CD4-positive, CD25-positive, alpha-beta regulatory T cell (primary cell): ENCODE data around the gene ACSF2. TPM values are rescaled to one million over a fixed set of nuclear protein-coding genes. Genes with fewer than 3 reads are reported as not detected.

Experiments used
- ATAC-seq, 2 donors: fragments of 150-1000 bp; cut with Tn5 transposase; one replicate each; pipeline ENCODE4 v1.10.0; 2021; ENCODE audit warnings: low read depth in 2 of 2, moderate number of reproducible peaks in 2 of 2, moderate library complexity in 1 of 2
- DNase-seq, 3 donors: peaks; one replicate each; pipeline versions ENCODE4 v3.0.0 to v3.0.0-alpha.2; 2012 to 2022; ENCODE audit warnings: mixed read lengths in 1 of 3
- H3K27ac ChIP-seq: one replicate; pipeline ENCODE4 v1.7.0; 2013; ENCODE audit warnings: mild to moderate bottlenecking, low read length; ENCODE audit not compliant: insufficient read depth, poor library complexity, severe bottlenecking
- H3K27me3 ChIP-seq: one replicate; pipeline ENCODE4 v1.7.0; 2013; ENCODE audit warnings: low read length; ENCODE audit not compliant: control insufficient read depth, insufficient read depth
- H3K36me3 ChIP-seq: one replicate; pipeline ENCODE4 v1.7.0; 2013; ENCODE audit warnings: mild to moderate bottlenecking, low read length, moderate library complexity; ENCODE audit not compliant: control insufficient read depth, insufficient read depth
- H3K4me1 ChIP-seq: 2 replicates; pipeline ENCODE4 v1.7.0; 2013; ENCODE audit warnings: mild to moderate bottlenecking, low read length; ENCODE audit not compliant: insufficient read depth, control insufficient read depth, poor library complexity, severe bottlenecking
- H3K4me3 ChIP-seq: one replicate; pipeline ENCODE4 v1.7.0; 2013; ENCODE audit warnings: low read depth, mild to moderate bottlenecking, low read length, moderate library complexity
- H3K9me3 ChIP-seq, 2 experiments: 1 replicate in 1 of 2; 2 replicates in 1 of 2; pipeline ENCODE4 v1.7.0; 2013; ENCODE audit warnings: low read length in 2 of 2, mild to moderate bottlenecking in 1 of 2, moderate library complexity in 1 of 2; ENCODE audit not compliant: control insufficient read depth in 2 of 2
- H3K27ac Mint-ChIP-seq, 3 donors: one replicate each; pipeline ENCODE4 v1.8.0; 2020 to 2022; ENCODE audit warnings: mild to moderate bottlenecking in 3 of 3, mixed read lengths in 3 of 3, moderate library complexity in 2 of 3
- H3K27me3 Mint-ChIP-seq: one replicate; pipeline ENCODE4 v1.8.0; 2022; ENCODE audit warnings: mild to moderate bottlenecking, mixed read lengths
- H3K36me3 Mint-ChIP-seq: one replicate; pipeline ENCODE4 v1.8.0; 2020; ENCODE audit warnings: mixed read lengths
- H3K4me1 Mint-ChIP-seq, 4 donors: one replicate each; pipeline ENCODE4 v1.8.0; 2020 to 2022; ENCODE audit warnings: mixed read lengths in 4 of 4, mild to moderate bottlenecking in 1 of 4
- H3K4me3 Mint-ChIP-seq, 4 donors: one replicate each; pipeline ENCODE4 v1.8.0; 2020 to 2022; ENCODE audit warnings: mild to moderate bottlenecking in 4 of 4, mixed read lengths in 4 of 4, moderate library complexity in 3 of 4
- H3K9me3 Mint-ChIP-seq, 7 donors: one replicate each; pipeline ENCODE4 v1.8.0; 2020 to 2022; ENCODE audit warnings: mixed read lengths in 7 of 7, mild to moderate bottlenecking in 3 of 7, moderate library complexity in 2 of 7
- polyA plus RNA-seq, 4 donors: library from polyadenylated mRNA; unstranded; fragments of 300-500 nt; fragmentation: Illumina TruSeq; gene quantifications; one replicate each; pipeline ENCODE4 v1.2.3, GENCODE V29; 2021
- total RNA-seq: library from RNA; stranded (reverse); gene quantifications from one replicate; pipeline ENCODE4 v1.2.3, GENCODE V29; 2022

Gene ACSF2
- total and polyA plus RNA-seq, 5 donors from 2014 or later: 2.7 to 22.2 (median 4.0) TPM

- Histone ChIP-seq H3K9me3 (no peaks in the 10 kb centered on the region), H3K27me3 (no peaks in the 10 kb centered on the region), H3K27ac (no peak overlapping the region), H3K4me3 (no peak overlapping the region), H3K36me3 (no peaks in the 10 kb centered on the region), H3K4me1 (peaks cover 14% of the 10 kb centered on the region)
- Mint-ChIP-seq H3K27me3 (peaks cover 12% of the 10 kb centered on the region), H3K4me1 (peaks cover 0 to 16% (median 2%) of the 10 kb centered on the region in 4 donors), H3K27ac (peak overlapping the region in 1 of 3 donors; percentile 69), H3K4me3 (no peak overlapping the region), H3K36me3 (peaks cover 5% of the 10 kb centered on the region), H3K9me3 (peaks cover 0 to 2% (median 0%) of the 10 kb centered on the region in 7 donors)
- DNase-seq: no peak
- ATAC-seq: no peak
Measured at GRCh38 chr17:50464736-50465135, 38.7 kb downstream of the ACSF2 start.

- H3K4me3 Mint-ChIP-seq: no peak overlapping the region
Measured at GRCh38 chr17:50465171-50465570, 39.2 kb downstream of the ACSF2 start.

GRCh38 chr17:50465635-50466034 is 39.6 kb downstream of the ACSF2 start:
- Histone ChIP-seq H3K27ac (no peak overlapping the region), H3K4me1 (peaks cover 14% of the 10 kb centered on the region), H3K36me3 (no peaks in the 10 kb centered on the region), H3K4me3 (no peak overlapping the region), H3K9me3 (no peaks in the 10 kb centered on the region), H3K27me3 (no peaks in the 10 kb centered on the region)
- ATAC-seq (no peak), DNase-seq (no peak)
- Mint-ChIP-seq H3K27me3 (peaks cover 12% of the 10 kb centered on the region), H3K4me1 (peaks cover 0 to 22% (median 2%) of the 10 kb centered on the region in 4 donors), H3K27ac (no peak overlapping the region), H3K4me3 (no peak overlapping the region), H3K9me3 (peaks cover 0 to 2% (median 0%) of the 10 kb centered on the region in 7 donors), H3K36me3 (peaks cover 5% of the 10 kb centered on the region)

More at GRCh38 chr17:50465171-50465570, 39.2 kb downstream of the ACSF2 start:
- Histone ChIP-seq H3K36me3 (no peaks in the 10 kb centered on the region), H3K9me3 (no peaks in the 10 kb centered on the region), H3K4me1 (peaks cover 14% of the 10 kb centered on the region), H3K4me3 (no peak overlapping the region), H3K27ac (no peak overlapping the region), H3K27me3 (no peaks in the 10 kb centered on the region)
- Mint-ChIP-seq H3K27me3 (peaks cover 12% of the 10 kb centered on the region), H3K4me1 (peaks cover 0 to 19% (median 2%) of the 10 kb centered on the region in 4 donors), H3K9me3 (peaks cover 0 to 2% (median 0%) of the 10 kb centered on the region in 7 donors), H3K27ac (peak overlapping the region in 1 of 3 donors; percentile 69), H3K36me3 (peaks cover 5% of the 10 kb centered on the region)
- DNase-seq: no peak
- ATAC-seq: no peak

- H3K4me1 ChIP-seq: peaks cover 14% of the 10 kb centered on the region
- Mint-ChIP-seq H3K36me3 (peaks cover 8% of the 10 kb centered on the region), H3K4me1 (peaks cover 0 to 22% (median 2%) of the 10 kb centered on the region in 4 donors), H3K27me3 (peaks cover 12% of the 10 kb centered on the region), H3K4me3 (no peak overlapping the region), H3K9me3 (peaks cover 0 to 2% (median 0%) of the 10 kb centered on the region in 7 donors), H3K27ac (no peak overlapping the region)
- H3K4me3 ChIP-seq: no peak overlapping the region
- no peak for ATAC-seq
- H3K27ac ChIP-seq: no peak overlapping the region
- H3K9me3 ChIP-seq: no peaks in the 10 kb centered on the region
- no peaks in the 10 kb centered on the region for H3K27me3 ChIP-seq
- H3K36me3 ChIP-seq: no peaks in the 10 kb centered on the region
- no peak for DNase-seq
Measured at GRCh38 chr17:50466371-50467113, 40.5 kb downstream of the ACSF2 start.

GRCh38 chr17:50467114-50467854 is 41.3 kb downstream of the ACSF2 start:
- Histone ChIP-seq H3K36me3 (no peaks in the 10 kb centered on the region), H3K4me1 (peaks cover 14% of the 10 kb centered on the region), H3K27me3 (no peaks in the 10 kb centered on the region), H3K9me3 (no peaks in the 10 kb centered on the region), H3K27ac (no peak overlapping the region), H3K4me3 (no peak overlapping the region)
- no peak for ATAC-seq
- no peak for DNase-seq
- Mint-ChIP-seq H3K27me3 (peaks cover 12% of the 10 kb centered on the region), H3K4me3 (peak overlapping the region in 1 of 4 donors; percentile 52), H3K27ac (no peak overlapping the region), H3K4me1 (peaks cover 0 to 22% (median 2%) of the 10 kb centered on the region in 4 donors), H3K36me3 (peaks cover 8% of the 10 kb centered on the region), H3K9me3 (peaks cover 0 to 3% (median 0%) of the 10 kb centered on the region in 7 donors)

- no peak overlapping the region for H3K27ac Mint-ChIP-seq
- Histone ChIP-seq H3K4me3 (no peak overlapping the region), H3K36me3 (no peaks in the 10 kb centered on the region), H3K27me3 (no peaks in the 10 kb centered on the region), H3K9me3 (no peaks in the 10 kb centered on the region), H3K4me1 (peaks cover 14% of the 10 kb centered on the region), H3K27ac (no peak overlapping the region)
- H3K4me1 Mint-ChIP-seq: peaks cover 0 to 22% (median 2%) of the 10 kb centered on the region in 4 donors
- DNase-seq (no peak), ATAC-seq (no peak)
- H3K9me3 Mint-ChIP-seq: peaks cover 0 to 4% (median 0%) of the 10 kb centered on the region in 7 donors
- H3K36me3 Mint-ChIP-seq: peaks cover 11% of the 10 kb centered on the region
- peak overlapping the region in 1 of 4 donors; percentile 67 for H3K4me3 Mint-ChIP-seq
- H3K27me3 Mint-ChIP-seq: peaks cover 12% of the 10 kb centered on the region
Measured at GRCh38 chr17:50467855-50468303, 41.9 kb downstream of the ACSF2 start.

GRCh38 chr17:50468304-50469207 is 42.5 kb downstream of the ACSF2 start, which contains the start of gene CHAD:
Gene CHAD (minus strand): TSS chr17:50468880. CDS start chr17:50468813, 67 bp downstream.
- Mint-ChIP-seq H3K27me3 (peaks cover 12% of the 10 kb centered on the region), H3K4me3 (peak within 1 kb of the TSS in 3 of 4 donors; percentile 11 to 67 (median 21)), H3K9me3 (peaks cover 0 to 4% (median 0%) of the 10 kb centered on the region in 7 donors), H3K27ac (peak within 1 kb of the TSS in 1 of 3 donors; percentile 56), H3K36me3 (peaks cover 16% of the 10 kb centered on the region), H3K4me1 (peaks cover 0 to 22% (median 2%) of the 10 kb centered on the region in 4 donors)
- Histone ChIP-seq H3K27me3 (no peaks in the 10 kb centered on the region), H3K9me3 (no peaks in the 10 kb centered on the region), H3K27ac (no peak within 1 kb of the TSS), H3K36me3 (no peaks in the 10 kb centered on the region), H3K4me3 (no peak within 1 kb of the TSS), H3K4me1 (peaks cover 14% of the 10 kb centered on the region)
- ATAC-seq (no peak), DNase-seq (no peak)
